Loucy (cell line): Measurements from ENCODE around the gene ANKRD39.

ENCODE experiments used
- CTCF ChIP-seq: fragments of 200-600 bp; sonication (generic); conservative IDR thresholded peaks from 2 replicates; pipeline ENCODE4 v1.5.1; 2014; ENCODE audit warnings: mild to moderate bottlenecking, antibody characterized with exemption, low read length
- EZH2phosphoT487 ChIP-seq: fragments of 200-600 bp; IDR thresholded peaks from 2 replicates; pipeline ENCODE4 v1.6.1; 2018; ENCODE audit warnings: antibody characterized with exemption, mild to moderate bottlenecking, moderate library complexity, borderline replicate concordance

GRCh38 chr2:96895746-96896651 is 38.2 kb upstream of the ANKRD39 start:
- no peak for TF ChIP-seq CTCF
- no peak for TF ChIP-seq EZH2phosphoT487
